K562 (cell line): ENCODE measurements around the gene LENEP. TPM values are rescaled to one million over a fixed set of nuclear protein-coding genes. Genes with fewer than 3 reads are reported as not detected.

Experiments
- AFF4 ChIP-seq: sonication (generic); formaldehyde crosslinking; IDR thresholded peaks from 2 replicates; pipeline ENCODE4 v1.8.0; 2023; ENCODE audit warnings: mild to moderate bottlenecking, missing genetic modification reagents
- ARID3B ChIP-seq: fragments of 250-450 bp; sonication (Bioruptor Pico); IDR thresholded peaks from 2 replicates; pipeline ENCODE4 v1.4.0; 2020; ENCODE audit warnings: borderline replicate concordance
- CREM ChIP-seq: IDR thresholded peaks from 2 replicates; pipeline ENCODE4 v1.6.1; 2014; ENCODE audit warnings: antibody characterized with exemption, low read depth
- ESRRA ChIP-seq: fragments of 450-650 bp; IDR thresholded peaks from 2 replicates; pipeline ENCODE4 v1.6.1; 2014; ENCODE audit warnings: low read depth, mild to moderate bottlenecking, moderate library complexity, borderline replicate concordance
- HSF4 ChIP-seq: fragments of 250-450 bp; sonication (Bioruptor Pico); IDR thresholded peaks from 2 replicates; pipeline ENCODE4 v2.1.2; 2022; ENCODE audit warnings: mild to moderate bottlenecking, moderate library complexity, borderline replicate concordance
- LARP7 ChIP-seq: fragments of 450-650 bp; IDR thresholded peaks from 2 replicates; pipeline ENCODE4 v1.6.1; 2016
- MCM2 ChIP-seq: fragments of 450-650 bp; IDR thresholded peaks from 2 replicates; pipeline ENCODE4 v1.6.1; 2017; ENCODE audit warnings: low read depth, mild to moderate bottlenecking
- NCOA6 ChIP-seq: fragments of 450-650 bp; IDR thresholded peaks from 2 replicates; pipeline ENCODE4 v1.6.1; 2017; ENCODE audit warnings: mild to moderate bottlenecking
- NCOR1 ChIP-seq: fragments of 450-650 bp; IDR thresholded peaks from 2 replicates; pipeline ENCODE4 v1.6.1; 2016; ENCODE audit warnings: mild to moderate bottlenecking, moderate library complexity
- NFRKB ChIP-seq: fragments of 450-650 bp; IDR thresholded peaks from 2 replicates; pipeline ENCODE4 v1.6.1; 2016; ENCODE audit warnings: low read depth
- NR1H2 ChIP-seq: sonication (generic); formaldehyde crosslinking; IDR thresholded peaks from 2 replicates; pipeline ENCODE4 v1.4.0; 2020; ENCODE audit warnings: mild to moderate bottlenecking, missing genetic modification reagents
- STAG1 ChIP-seq: sonication (generic); formaldehyde crosslinking; IDR thresholded peaks from 2 replicates; pipeline ENCODE4 v1.5.0; 2020; ENCODE audit warnings: missing genetic modification reagents, borderline replicate concordance
- TEAD2 ChIP-seq: fragments of 450-650 bp; IDR thresholded peaks from 2 replicates; pipeline ENCODE4 v1.6.1; 2016; ENCODE audit warnings: missing genetic modification characterization, control low read depth, missing compliant biosample characterization
- U2AF1 ChIP-seq: fragments of 200-400 bp; formaldehyde crosslinking; optimal IDR thresholded peaks from 2 replicates; pipeline ENCODE3; 2017; ENCODE audit warnings: mild to moderate bottlenecking, low read depth, low read length, moderate library complexity
- XRCC5 ChIP-seq: fragments of 200-400 bp; formaldehyde crosslinking; IDR thresholded peaks from 2 replicates; pipeline ENCODE4 v1.6.1; 2017; ENCODE audit warnings: low read depth, mild to moderate bottlenecking, low read length
- YBX1 ChIP-seq: fragments of 450-650 bp; IDR thresholded peaks from 2 replicates; pipeline ENCODE4 v1.7.1; 2016; ENCODE audit warnings: mild to moderate bottlenecking
- ZBTB11 ChIP-seq, 3 experiments: fragments of 200-800 bp in 1 of 3; fragments of 250-450 bp in 1 of 3; fragments of 450-650 bp in 1 of 3; sonication (Bioruptor Pico) in 1 of 3; sonication (Bioruptor generic) in 1 of 3; formaldehyde crosslinking in 1 of 3; IDR thresholded peaks; 2 replicates each; pipeline versions ENCODE4 v1.6.1 to v1.8.0; 2016 to 2022; ENCODE audit warnings: mild to moderate bottlenecking in 2 of 3, missing genetic modification characterization in 2 of 3, missing compliant biosample characterization in 1 of 3, moderate library complexity in 1 of 3
- ZFP36 ChIP-seq: fragments of 150-350 bp; IDR thresholded peaks from 2 replicates; pipeline ENCODE4 v1.6.1; 2018; ENCODE audit warnings: low read length, low read depth; ENCODE audit not compliant: partially characterized antibody
- ZNF589 ChIP-seq: fragments of 200-800 bp; sonication (Bioruptor generic); IDR thresholded peaks from 2 replicates; pipeline ENCODE4 v1.6.1; 2016; ENCODE audit warnings: low read depth, missing genetic modification characterization, missing compliant biosample characterization
- ZNF75A ChIP-seq: fragments of 450-650 bp; formaldehyde crosslinking; IDR thresholded peaks from 2 replicates; pipeline ENCODE4 v1.4.0; 2020; ENCODE audit warnings: mild to moderate bottlenecking
- polyA plus RNA-seq, 8 experiments: library from polyadenylated mRNA; depleted of rRNA in 4 of 8; stranded (reverse) in 5 of 8; unstranded in 3 of 8; fragments of >200 nt; fragmentation: Nextera tagmentation in 2 of 8; fragmentation: Illumina TruSeq in 1 of 8; extraction: Ambion mirVana in 2 of 8; extraction: Trizol in 1 of 8; gene quantifications; 2 replicates each; pipeline versions ENCODE4 v1.2.1 to v1.2.3, GENCODE V29; 2011 to 2014; ENCODE audit warnings: inconsistent platforms in 1 of 8, missing spikeins in 1 of 8
- total RNA-seq, 7 experiments: library from RNA; depleted of rRNA in 6 of 7; stranded (reverse); fragments of >200 nt in 6 of 7; fragmentation: Illumina TruSeq in 2 of 7; extraction: Trizol in 2 of 7; gene quantifications; 2 replicates each; pipeline versions ENCODE4 v1.2.1 to v1.2.3, GENCODE V29; 2011 to 2021; ENCODE audit warnings: low replicate concordance in 1 of 7

LENEP gene
- total and polyA plus RNA-seq, 9 of the 15 experiments (the other 6 are each of a cell fraction or from before 2014, with no cell fraction given): 0.23 to 0.87 (median 0.67) TPM; not detected in 5

GRCh38 chr1:154999571-155000410 is 6.4 kb downstream of the LENEP start (continued):
- no peak for TF ChIP-seq NR1H2 (CRISPR knock-in tag)
- TF ChIP-seq NFRKB: peak; percentile 68
- no peak for TF ChIP-seq CREM
- TF ChIP-seq ESRRA: no peak
- TF ChIP-seq TEAD2 (tag): no peak
- TF ChIP-seq ZFP36: no peak
- TF ChIP-seq ARID3B: no peak
- TF ChIP-seq AFF4 (CRISPR knock-in tag): no peak
- TF ChIP-seq LARP7: no peak
- TF ChIP-seq U2AF1: no peak
- peak; percentile 25; the same call in 1 of the 2 replicates for TF ChIP-seq STAG1
- no peak for TF ChIP-seq YBX1
- TF ChIP-seq ZNF75A (CRISPR knock-in tag): no peak
- no peak for TF ChIP-seq NCOA6
- 0 out of 6 replicates have a peak, but pooled peaks of 1 of the 3 experiments have one; percentile 28 for TF ChIP-seq ZBTB11 (CRISPR knock-in tag; IDR thresholded peaks at IDR 0.05)
- TF ChIP-seq XRCC5: no peak
- peak; percentile 43 for TF ChIP-seq NCOR1
- no peak for TF ChIP-seq HSF4 (CRISPR knock-in tag)
- no peak; the same call in 1 of the 2 replicates for TF ChIP-seq ZNF589
- TF ChIP-seq MCM2: no peak
